D721Med (cell line): ENCODE data around the gene SEMA3C.

Source experiments
- DNase-seq: peaks from one replicate; pipeline ENCODE4 v3.0.0; 2011; ENCODE audit warnings: low spot score; ENCODE audit not compliant: insufficient read length
- FAIRE-seq: peaks from 2 replicates; lab custom pipeline; 2011; peaks lifted over from hg19 to GRCh38; lab: Jason Lieb, UNC
- CTCF ChIP-seq: IDR thresholded peaks from 2 replicates; pipeline ENCODE4 v1.5.1; 2012; ENCODE audit warnings: mild to moderate bottlenecking, control low read depth; ENCODE audit not compliant: insufficient read depth; ENCODE audit errors: missing control alignments

Gene SEMA3C

GRCh38 chr7:80705130-80705781, 213.6 kb downstream of the SEMA3C start:
- DNase-seq (no peak), FAIRE-seq (no peak)

GRCh38 chr7:80703272-80703671, 215.6 kb downstream of the SEMA3C start:
- FAIRE-seq (no peak), DNase-seq (no peak)
- no peak for TF ChIP-seq CTCF

More at GRCh38 chr7:80705130-80705781, 213.6 kb downstream of the SEMA3C start:
- no peak for TF ChIP-seq CTCF

GRCh38 chr7:80699721-80700256, 219.1 kb downstream of the SEMA3C start:
- no peak for TF ChIP-seq CTCF
- peak; percentile 29 for FAIRE-seq
- DNase-seq = no peak

- peak; percentile 74 for TF ChIP-seq CTCF
- no peak for DNase-seq
- peak; percentile 70 for FAIRE-seq
Measured at GRCh38 chr7:80699045-80699638, 219.7 kb downstream of the SEMA3C start.
